ENCODE results near the gene ARID1B. TPM values are rescaled to one million over a fixed set of nuclear protein-coding genes. Genes with fewer than 3 reads are reported as not detected.

The ARID1B gene
- total and polyA plus RNA-seq, 2 of the 13 experiments (the other 11 are each of a cell fraction or from before 2014, with no cell fraction given) = 20.1 to 32.6 TPM

GRCh38 chr6:156767603-156768467 is 9.3 kb upstream of the ARID1B start:
- Histone ChIP-seq H3K9me3 (ENCODE audit: low read length) (no peaks in the 10 kb centered on the region), H4K20me1 (ENCODE audit: insufficient read depth, low read length) (no peaks in the 10 kb centered on the region), H3K4me2 (ENCODE audit: low read depth, low read length) (no peak overlapping the region), H3K4me3 (replicated peaks in 1 of 3; ENCODE audit: insufficient read depth in 1 of 3, low read depth in 2 of 3, low read length in 3 of 3) (no peak overlapping the region), H3K79me2 (ENCODE audit: insufficient read depth, low read length) (no peaks in the 10 kb centered on the region), H2AFZ (ENCODE audit: low read length) (no peak overlapping the region), H3K36me3 (replicated peaks in 1 of 2; ENCODE audit: control insufficient read depth in 1 of 2, insufficient read depth in 2 of 2, low read length in 2 of 2) (no peaks in the 10 kb centered on the region), H3K27ac (ENCODE audit: extremely low read length, insufficient read depth, low read length) (no peak overlapping the region), H3K9ac (ENCODE audit: insufficient read depth, low read depth, low read length) (no peak overlapping the region), H3K27me3 (ENCODE audit: control insufficient read depth in 1 of 2, insufficient read depth in 2 of 2, low read length in 2 of 2) (no peaks in the 10 kb centered on the region), H3K4me1 (ENCODE audit: insufficient read depth, low read length) (no peaks in the 10 kb centered on the region)
- intact Hi-C loops (cut with micrococcal nuclease; ENCODE audit: unreplicated experiment) (no loop called here), in situ Hi-C loops (cut with HindIII; ENCODE audit: extremely low pct_ligation_motif_present, low pct_unique_long_range_greater_than_20kb) (loop anchor here (25.0 kb wide), 1 partner anchor 206 kb away; no protein-coding TSS in a partner anchor)
- no peak for FAIRE-seq
- no peak for ATAC-seq
- TF ChIP-seq KAT7 (CRISPR knock-in tag; IDR thresholded peaks at IDR 0.05; ENCODE audit: borderline replicate concordance) = no peak
- no peak for DNase-seq (ENCODE audit: low spot score)
- CTCF ChIA-PET (ENCODE audit: low intra/inter-chr PET ratio, low total read pairs) = no interaction called here
- no TSS peak for BruUV-seq (replicated peaks)
- 49% methylated on average over 9 of the region's 9 CpGs for WGBS (ENCODE audit: low lambda C conversion rate)
- POLR2A ChIA-PET = no interaction called here

DNA sequence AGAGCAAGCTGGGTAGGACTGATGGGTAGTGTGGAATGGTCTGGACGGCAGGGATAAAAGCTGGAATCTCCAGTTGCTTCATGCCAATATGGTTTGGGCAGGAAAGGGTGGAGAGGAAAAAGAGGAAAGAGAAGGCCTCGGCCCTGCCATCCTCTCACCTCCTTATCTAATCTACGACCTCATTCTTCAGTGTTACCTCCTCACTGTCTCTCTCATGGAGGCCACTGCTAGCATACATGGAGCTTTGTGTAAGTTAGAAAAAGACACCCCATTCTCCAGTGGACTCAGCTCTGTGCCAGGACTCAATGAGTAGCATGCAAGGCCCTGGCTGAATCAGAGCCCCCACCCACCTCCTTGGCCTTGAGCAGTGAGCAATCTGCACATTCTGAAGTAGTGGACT is 6.1 kb upstream of the ARID1B start:
- ChIA-PET CTCF (ENCODE audit: low intra/inter-chr PET ratio, low total read pairs) (no interaction called here), POLR2A (no interaction called here)
- FAIRE-seq = no peak
- H3K4me2 ChIP-seq (ENCODE audit: low read depth, low read length) = no peak overlapping the region
- no peaks in the 10 kb centered on the region for H3K27me3 ChIP-seq (ENCODE audit: control insufficient read depth in 1 of 2, insufficient read depth in 2 of 2, low read length in 2 of 2)
- intact Hi-C loops (cut with micrococcal nuclease; ENCODE audit: unreplicated experiment) (no loop called here), in situ Hi-C loops (cut with HindIII; ENCODE audit: extremely low pct_ligation_motif_present, low pct_unique_long_range_greater_than_20kb) (loop anchor here (5.0 to 25.0 kb wide), 2 partner anchors 84 to 209 kb away; no protein-coding TSS in a partner anchor)
- H3K9ac ChIP-seq (ENCODE audit: insufficient read depth, low read depth, low read length) = no peak overlapping the region
- no peak for TF ChIP-seq ZNF773 (CRISPR knock-in tag; IDR thresholded peaks at IDR 0.05; ENCODE audit: borderline replicate concordance)
- H3K79me2 ChIP-seq (ENCODE audit: insufficient read depth, low read length) = peaks cover 3% of the 10 kb centered on the region
- BruUV-seq (replicated peaks) = no TSS peak
- ATAC-seq = no peak; the same call in 2 of the 3 replicates
- no peak for DNase-seq (ENCODE audit: low spot score)
- H4K20me1 ChIP-seq (ENCODE audit: insufficient read depth, low read length) = no peaks in the 10 kb centered on the region
- H3K27ac ChIP-seq (ENCODE audit: extremely low read length, insufficient read depth, low read length) = no peak overlapping the region
- no peaks in the 10 kb centered on the region for H3K9me3 ChIP-seq (ENCODE audit: low read length)
- H2AFZ ChIP-seq (ENCODE audit: low read length) = no peak overlapping the region
- WGBS (ENCODE audit: low lambda C conversion rate) = 13% methylated on average over 3 of the region's 3 CpGs
- peaks cover 6% of the 10 kb centered on the region for H3K4me1 ChIP-seq (ENCODE audit: insufficient read depth, low read length)
- H3K36me3 ChIP-seq (replicated peaks in 1 of 2; ENCODE audit: control insufficient read depth in 1 of 2, insufficient read depth in 2 of 2, low read length in 2 of 2) = no peaks in the 10 kb centered on the region
- no peak overlapping the region for H3K4me3 ChIP-seq (replicated peaks in 1 of 3; ENCODE audit: insufficient read depth in 1 of 3, low read depth in 2 of 3, low read length in 3 of 3)
